ENCODE data around the gene CD200R1.

CD200R1 gene

GRCh38 chr3:112974894-112975293 is at the start of gene CD200R1:
Gene CD200R1 (minus strand): TSS chr3:112975103. CDS start chr3:112974857, 246 bp downstream.
- no peak for DNase-seq (ENCODE audit: low read depth in 2 of 2)

DNA sequence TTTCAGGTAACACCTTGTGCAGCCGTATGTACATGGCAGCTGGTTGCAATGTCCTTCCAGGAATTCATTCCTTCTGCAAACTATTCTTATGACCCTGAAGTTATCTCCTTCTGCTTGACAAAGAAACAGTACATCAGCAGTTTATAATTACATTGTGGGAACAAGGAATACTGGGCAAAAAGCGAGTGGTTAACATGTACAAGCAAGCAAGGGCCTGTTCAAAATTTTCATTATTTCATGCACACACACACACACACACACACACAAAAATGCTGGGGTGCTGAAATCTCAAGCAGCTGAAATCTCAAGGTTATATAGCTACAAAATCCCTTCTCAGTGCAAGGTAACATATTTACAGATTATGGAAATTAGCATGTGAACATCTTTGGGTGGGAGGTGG is 46.6 kb upstream of the CD200R1 start:
- DNase-seq (ENCODE audit: low read depth in 2 of 2) = no peak

GRCh38 chr3:113019182-113020137 is 44.6 kb upstream of the CD200R1 start:
- peak; percentile 55 to 77 for DNase-seq (ENCODE audit: low read depth in 2 of 2)

DNA sequence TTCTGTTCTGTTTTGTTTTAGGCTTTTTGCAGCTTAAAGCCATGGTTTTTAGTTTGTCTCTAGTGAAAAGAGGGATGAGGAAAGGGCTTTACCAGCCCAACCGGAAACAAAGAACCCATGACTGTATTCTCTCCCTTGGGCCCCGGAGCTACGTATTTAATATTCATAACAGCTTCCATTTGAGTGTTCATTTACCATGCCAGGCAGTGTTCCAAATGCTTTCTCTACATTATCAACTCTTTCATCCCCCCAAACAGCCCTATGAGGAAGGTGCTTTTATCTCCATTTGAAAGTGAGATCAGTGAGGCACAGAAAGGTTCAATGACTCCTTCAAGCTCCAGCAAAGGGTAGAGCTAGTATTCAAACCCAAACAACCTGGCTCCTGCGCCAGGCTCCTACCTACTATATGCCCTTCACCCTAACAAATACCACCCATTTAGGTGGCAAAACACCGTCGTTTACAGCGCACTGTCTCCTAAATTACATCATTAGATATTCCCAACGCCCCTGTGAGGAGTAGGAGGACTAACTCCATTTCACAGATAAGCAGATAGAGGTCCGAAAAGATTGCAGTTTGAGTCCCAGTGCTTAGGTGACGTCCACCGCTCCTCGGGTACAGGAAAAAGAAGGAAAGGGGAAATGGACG is 43.8 kb upstream of the CD200R1 start:
- no peak for DNase-seq (ENCODE audit: low read depth in 2 of 2)

DNA sequence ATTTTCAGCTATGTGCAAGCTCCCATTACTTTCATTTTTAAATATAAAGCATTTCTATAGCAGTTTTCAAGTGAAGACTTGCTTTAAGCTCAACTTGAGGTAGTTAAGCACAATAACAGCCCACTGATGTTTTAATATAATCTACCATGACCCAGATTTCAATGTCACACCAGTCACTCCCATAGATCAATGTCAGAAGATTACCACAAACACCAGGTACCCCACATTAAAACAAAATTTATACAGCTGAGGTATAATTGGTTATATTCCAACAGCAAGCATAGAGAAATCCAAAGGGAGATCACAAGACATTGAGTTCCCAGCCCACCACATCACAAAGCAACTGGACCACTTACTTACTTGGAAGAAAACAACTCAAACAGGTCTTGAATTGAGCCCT is 38.7 kb upstream of the CD200R1 start:
- no peak for DNase-seq (ENCODE audit: low read depth in 2 of 2)

DNA sequence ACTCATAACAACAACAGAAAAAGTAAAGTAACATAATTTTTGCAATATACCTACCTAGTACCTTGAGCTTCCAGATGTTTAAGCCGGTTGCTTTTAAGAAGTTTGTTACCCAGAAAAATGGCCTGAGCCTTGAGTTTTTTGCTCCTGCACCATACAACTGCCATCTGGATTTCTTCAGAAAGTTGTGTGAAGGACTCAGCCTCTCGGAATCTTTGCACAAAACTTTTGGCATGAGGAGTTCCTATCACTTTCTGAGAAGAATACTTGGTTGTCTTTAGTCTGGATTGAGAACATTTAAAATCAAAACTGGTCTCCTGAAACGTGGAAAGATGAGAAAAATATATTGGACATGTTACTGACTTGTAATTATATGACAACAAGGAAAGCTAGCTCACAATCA is 33.2 kb upstream of the CD200R1 start:
- DNase-seq (ENCODE audit: low read depth in 2 of 2) = no peak

DNA sequence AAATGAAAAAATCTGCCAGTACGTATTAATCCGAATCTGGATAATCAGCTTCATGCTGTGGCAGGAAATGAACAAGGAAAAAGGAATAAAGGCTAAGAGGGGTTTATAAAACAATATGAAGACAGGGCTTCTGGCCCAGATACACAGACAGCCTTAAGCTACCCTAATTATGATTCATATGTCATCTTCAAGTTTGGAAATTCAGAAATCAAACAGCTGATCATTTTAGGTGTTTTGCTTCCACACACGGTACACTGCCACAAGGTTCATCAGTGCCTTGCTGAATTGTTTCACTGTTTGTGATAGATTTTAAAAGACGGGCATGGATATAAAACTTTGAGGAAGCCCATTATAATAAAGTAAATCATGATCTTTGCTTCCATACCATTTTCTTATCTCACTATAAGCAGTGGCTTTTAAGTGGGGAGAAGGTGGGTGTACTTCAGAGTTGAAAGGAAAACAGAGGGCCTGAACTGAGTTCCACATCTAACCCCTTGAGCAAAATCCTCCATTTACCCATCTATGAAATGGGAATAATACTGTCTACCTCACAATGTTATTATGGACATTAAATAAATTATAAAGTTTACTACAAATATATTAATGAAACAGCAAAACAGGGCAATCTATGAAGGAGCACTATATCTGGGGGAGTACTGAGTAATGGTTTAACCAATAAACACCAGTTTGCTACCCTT is 31.6 kb upstream of the CD200R1 start:
- no peak for DNase-seq (ENCODE audit: low read depth in 2 of 2)

GRCh38 chr3:113005611-113006010 is 30.7 kb upstream of the CD200R1 start:
- no peak for DNase-seq (ENCODE audit: low read depth in 2 of 2)

DNA sequence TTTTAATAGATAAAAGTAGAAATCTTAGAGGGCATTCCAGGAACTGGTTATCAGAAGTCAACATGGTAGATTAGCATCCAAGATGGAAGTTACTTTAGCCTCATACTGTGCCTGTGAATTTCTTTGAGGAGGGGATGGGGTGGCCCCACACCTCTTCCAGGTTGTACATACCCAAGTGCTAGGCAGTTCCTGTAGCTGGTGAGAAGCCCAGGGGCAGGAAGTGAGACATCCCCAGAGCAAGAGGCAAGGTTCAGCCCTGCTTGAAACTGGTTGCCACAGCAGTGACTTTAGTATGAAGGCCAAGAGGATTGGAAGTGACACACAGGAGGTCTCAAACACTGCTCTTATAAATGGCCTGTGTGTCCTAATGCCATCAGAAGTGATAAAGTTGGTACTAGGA is 27.8 kb upstream of the CD200R1 start:
- DNase-seq (ENCODE audit: low read depth in 2 of 2) = no peak

DNA sequence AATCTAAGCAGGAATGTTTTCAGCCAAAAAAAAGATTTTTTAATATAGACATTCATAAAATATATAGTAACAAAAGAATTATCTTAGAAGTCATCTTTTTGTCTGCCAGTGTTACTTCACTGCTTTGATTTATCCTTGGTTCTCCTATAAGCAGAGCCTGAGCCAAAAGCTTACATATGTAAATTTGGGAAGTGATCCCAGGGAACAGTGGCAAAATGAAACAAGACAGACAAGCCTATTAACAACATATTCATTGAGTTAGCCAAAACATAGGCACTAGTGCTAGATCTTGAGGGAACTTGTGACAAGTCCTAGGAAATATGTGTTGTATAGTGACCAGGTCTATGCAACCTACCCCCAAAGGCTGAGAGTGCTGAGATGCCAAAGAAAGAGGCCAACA is 27.1 kb upstream of the CD200R1 start:
- no peak for DNase-seq (ENCODE audit: low read depth in 2 of 2)

GRCh38 chr3:113000691-113001090 is 25.8 kb upstream of the CD200R1 start:
- no peak for DNase-seq (ENCODE audit: low read depth in 2 of 2)

DNA sequence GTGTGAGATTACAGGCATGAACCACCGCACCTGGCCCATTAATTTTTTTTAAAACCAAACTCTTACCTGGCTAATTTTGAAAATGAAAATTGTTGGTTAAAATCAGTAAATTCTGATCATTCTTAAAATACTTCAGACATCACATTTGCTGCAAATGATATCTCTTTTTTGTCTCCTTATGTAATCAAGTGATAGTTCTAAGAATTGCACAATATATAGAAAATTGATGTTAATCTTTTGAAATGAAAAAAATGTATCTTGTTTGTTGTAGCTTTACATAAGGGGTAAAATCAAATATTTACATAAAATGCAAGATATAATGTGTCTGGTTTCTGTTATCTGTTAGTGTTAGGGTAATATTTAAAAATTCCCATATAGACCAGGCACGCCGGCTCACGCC is 20.9 kb upstream of the CD200R1 start:
- no peak for DNase-seq (ENCODE audit: low read depth in 2 of 2)

DNA sequence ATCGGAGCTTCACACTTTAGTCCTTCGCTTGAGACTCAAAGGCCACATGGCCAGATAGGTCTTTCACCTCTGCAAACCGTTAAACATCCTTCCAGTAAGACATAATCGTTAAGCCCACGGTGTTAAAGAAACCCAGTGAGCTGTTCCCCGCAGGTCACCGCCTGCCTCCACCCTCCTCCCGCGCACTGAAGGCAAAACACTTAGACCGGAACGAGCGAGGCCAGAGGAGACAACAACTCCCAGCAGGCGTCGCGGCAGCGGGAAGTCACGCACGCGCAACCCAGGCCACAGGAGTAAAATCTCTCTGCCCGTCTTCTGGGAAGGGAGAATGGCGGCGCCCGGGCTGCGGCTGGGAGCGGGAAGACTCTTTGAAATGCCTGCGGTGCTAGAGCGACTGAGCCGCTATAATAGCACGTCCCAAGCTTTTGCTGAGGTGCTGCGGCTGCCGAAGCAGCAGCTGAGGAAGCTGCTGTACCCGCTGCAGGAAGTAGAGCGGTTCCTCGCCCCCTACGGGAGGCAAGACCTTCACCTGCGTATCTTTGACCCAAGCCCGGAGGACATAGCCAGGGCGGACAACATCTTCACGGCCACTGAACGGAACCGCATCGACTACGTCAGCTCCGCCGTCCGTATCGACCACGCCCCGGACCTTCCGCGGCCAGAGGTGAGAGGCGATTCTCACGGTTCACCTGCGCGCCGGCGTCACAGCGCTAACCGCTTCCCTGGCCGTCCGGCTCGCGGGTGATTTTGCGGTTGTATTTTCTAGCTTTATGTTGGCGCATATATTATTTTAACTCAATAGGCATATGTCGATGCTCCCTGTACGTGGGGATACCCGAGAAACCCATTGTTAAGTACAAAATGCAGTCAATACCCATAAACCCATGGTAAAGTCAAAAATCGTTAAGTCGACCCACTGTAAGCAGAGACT is 16.0 kb upstream of the CD200R1 start, which contains the start of gene GTPBP8:
Gene GTPBP8, plus strand, starts transcription at position 313 of the 931 bp plus-strand sequence. Its CDS starts 16 bp downstream, at position 329.
- peak; percentile 56 to 57 for DNase-seq (ENCODE audit: low read depth in 2 of 2)

DNA sequence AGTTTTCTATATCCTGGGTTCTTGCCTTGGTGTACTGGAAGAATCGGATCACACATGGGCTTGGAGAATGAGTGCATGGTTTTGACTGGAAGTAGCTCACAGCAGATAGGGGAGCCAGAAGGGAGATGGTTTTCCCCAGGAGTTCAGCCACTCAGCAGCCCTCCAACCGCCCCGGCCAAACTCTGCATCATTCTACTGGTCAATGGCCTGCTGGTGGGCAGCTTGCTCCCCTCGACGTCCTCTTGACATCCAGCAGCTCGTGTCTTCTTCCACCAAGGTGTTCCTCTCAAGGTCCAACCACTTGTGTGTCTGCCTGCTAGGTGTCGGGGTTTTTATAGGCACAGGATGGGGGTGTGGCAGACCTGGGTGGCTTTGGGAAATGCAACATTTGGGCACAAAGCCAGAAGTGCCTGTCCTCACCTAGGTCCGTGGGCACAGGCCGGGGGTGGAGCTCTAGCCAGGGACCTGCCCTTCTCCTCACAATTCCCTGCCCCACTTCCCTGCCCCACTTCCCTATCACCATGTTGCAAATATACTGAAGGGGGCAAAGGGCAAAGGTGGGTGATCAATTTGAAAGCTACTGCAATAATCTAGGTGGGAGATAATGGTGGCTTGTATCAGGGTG is 12.9 kb upstream of the CD200R1 start:
- DNase-seq (ENCODE audit: low read depth in 2 of 2) = no peak

GRCh38 chr3:112984485-112984884 is 9.6 kb upstream of the CD200R1 start:
- no peak for DNase-seq (ENCODE audit: low read depth in 2 of 2)

DNA sequence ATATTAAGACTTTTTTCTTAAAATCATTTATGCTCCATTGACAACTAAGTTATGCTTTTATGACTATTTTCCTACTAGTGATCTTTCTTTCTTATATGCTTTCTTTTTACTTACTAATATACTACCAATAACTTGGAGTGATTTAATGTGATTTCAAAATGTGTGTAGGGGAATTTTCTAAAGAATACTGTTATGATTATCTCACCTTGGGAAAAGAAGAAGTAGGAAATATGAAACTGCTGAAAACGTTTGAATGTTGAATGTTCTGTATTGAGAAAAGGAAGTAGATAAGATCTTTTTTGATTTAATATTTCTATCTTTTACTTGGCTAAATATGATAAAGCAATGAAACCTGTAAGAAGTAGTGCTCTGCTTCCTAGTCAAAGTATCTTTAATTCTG is 7.8 kb upstream of the CD200R1 start:
- no peak for DNase-seq (ENCODE audit: low read depth in 2 of 2)

GRCh38 chr3:112980080-112980479 is 5.2 kb upstream of the CD200R1 start:
- no peak for DNase-seq (ENCODE audit: low read depth in 2 of 2)

DNA sequence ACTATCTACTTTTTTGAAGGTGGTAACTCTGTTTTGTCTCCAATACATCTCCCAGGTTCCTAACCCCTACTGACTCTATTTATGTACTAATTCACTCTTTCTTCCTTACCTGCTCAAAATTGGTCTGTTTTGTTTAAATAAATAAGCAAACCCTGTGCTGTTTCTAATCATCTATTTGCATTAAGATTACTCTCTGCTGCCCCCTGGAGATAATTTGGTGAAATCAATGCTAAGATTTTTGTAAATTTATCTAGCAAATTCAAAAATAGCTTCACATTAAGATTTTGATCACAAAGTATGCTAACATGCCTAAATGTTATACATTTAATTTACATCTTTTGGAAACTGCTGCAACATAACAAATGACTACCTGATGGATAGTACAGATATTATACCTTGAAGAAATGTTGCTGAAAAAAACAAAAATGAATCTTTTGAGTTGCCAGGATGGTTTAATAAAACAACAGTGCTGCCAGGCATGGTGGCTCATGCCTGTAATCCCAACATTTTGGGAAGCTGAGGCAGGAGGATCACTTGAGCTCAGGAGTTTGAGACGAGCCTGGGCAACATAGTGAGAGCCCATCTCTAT is 4.4 kb upstream of the CD200R1 start:
- no peak for DNase-seq (ENCODE audit: low read depth in 2 of 2)

DNA sequence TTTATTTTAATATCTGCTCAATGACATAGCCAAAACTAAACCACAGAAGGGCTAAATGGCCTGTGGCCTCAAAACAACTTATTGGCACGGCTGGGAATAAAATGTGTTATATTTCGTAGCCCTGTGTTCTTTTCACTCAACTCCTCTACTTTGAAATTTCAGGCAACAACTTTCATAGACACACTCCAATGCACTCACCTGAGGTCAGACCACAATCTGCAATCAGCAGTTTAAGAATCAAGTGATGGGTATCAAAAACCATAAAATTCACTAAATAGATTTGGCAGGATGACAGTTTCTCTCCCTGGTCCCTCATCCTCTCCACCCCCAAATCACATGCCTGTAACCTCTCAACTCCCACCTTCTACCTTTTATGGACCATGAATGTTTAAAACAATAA is 2.0 kb upstream of the CD200R1 start:
- no peak for DNase-seq (ENCODE audit: low read depth in 2 of 2)

- DNase-seq (ENCODE audit: low read depth in 2 of 2) = no peak
Observed at GRCh38 chr3:112976001-112976400, 1.1 kb upstream of the CD200R1 start.

- no peak for DNase-seq (ENCODE audit: low read depth in 2 of 2)
Observed at GRCh38 chr3:112974178-112974517, 755 bp downstream of the CD200R1 start.

Measured in stimulated activated CD4-positive, alpha-beta T cell treated with anti-CD3 and anti-CD28 coated beads, Interleukin-1b, Interleukin-23, amount 100 ng/mL, for 1 hour (primary cell).